ENCODE results near the gene PAN3.

Gene PAN3

GRCh38 chr13:28204043-28204442 lies 65.7 kb downstream of the PAN3 start:
- Histone ChIP-seq H2AFZ (ENCODE audit: low read length) (no peak overlapping the region), H3K9me3 (replicated peaks in 1 of 2; ENCODE audit: control insufficient read depth in 2 of 2, insufficient read depth in 1 of 2, low read depth in 1 of 2, low read length in 2 of 2) (no peaks in the 10 kb centered on the region), H2AK5ac (ENCODE audit: low read depth, low read length) (no peak overlapping the region), H2BK15ac (ENCODE audit: low read length) (no peak overlapping the region), H3K4me1 (ENCODE audit: control insufficient read depth in 2 of 2, insufficient read depth in 1 of 2, low read depth in 1 of 2, low read length in 2 of 2) (no peaks in the 10 kb centered on the region), H3K4me2 (ENCODE audit: insufficient read depth, low read length, poor library complexity, severe bottlenecking) (no peak overlapping the region), H3K27me3 (ENCODE audit: control insufficient read depth in 3 of 3, insufficient read depth in 3 of 3, low read depth in 1 of 3, low read length in 3 of 3) (no peaks in the 10 kb centered on the region), H3K18ac (ENCODE audit: low read length) (no peak overlapping the region), H3K4ac (ENCODE audit: low read length) (no peak overlapping the region), H3K9ac (ENCODE audit: low read depth, low read length, poor library complexity) (no peak overlapping the region), H2BK5ac (ENCODE audit: low read length) (no peak overlapping the region), H3K4me3 (ENCODE audit: low read length in 2 of 2) (no peak overlapping the region), H3K14ac (ENCODE audit: low read length) (no peak overlapping the region), H4K8ac (ENCODE audit: low read depth, low read length) (no peak overlapping the region), H3K79me1 (ENCODE audit: low read depth, low read length) (no peaks in the 10 kb centered on the region), H2BK120ac (ENCODE audit: low read depth, low read length) (no peak overlapping the region), H3K27ac (replicated peaks; ENCODE audit: low read length) (no peak overlapping the region), H3K36me3 (replicated peaks in 1 of 2; ENCODE audit: control insufficient read depth in 2 of 2, insufficient read depth in 2 of 2, low read length in 2 of 2) (peaks cover 0 to 37% of the 10 kb centered on the region in 2 donors), H4K91ac (ENCODE audit: low read depth, low read length, poor library complexity) (no peak overlapping the region), H3K23ac (ENCODE audit: low read depth, low read length, poor library complexity) (no peak overlapping the region), H2BK12ac (ENCODE audit: low read length) (no peak overlapping the region)
- no peak for DNase-seq (ENCODE audit: low spot score)
- no CpG with 5 or more reads among the region's 5 CpGs for WGBS, 2 donors (ENCODE audit: extremely low coverage in 2 of 2, insufficient read length in 2 of 2, insufficient replicate concordance in 1 of 2)

- no peaks in the 10 kb centered on the region for H3K9me3 ChIP-seq (replicated peaks in 1 of 2; ENCODE audit: control insufficient read depth in 2 of 2, insufficient read depth in 1 of 2, low read depth in 1 of 2, low read length in 2 of 2)
Observed at GRCh38 chr13:28204690-28205443, 66.5 kb downstream of the PAN3 start.

GRCh38 chr13:28218679-28219078 lies 80.3 kb downstream of the PAN3 start:
- H3K4ac ChIP-seq (ENCODE audit: low read length), result no peak overlapping the region
- H3K79me1 ChIP-seq (ENCODE audit: low read depth, low read length), result no peaks in the 10 kb centered on the region
- H2AFZ ChIP-seq (ENCODE audit: low read length), result no peak overlapping the region
- H4K91ac ChIP-seq (ENCODE audit: low read depth, low read length, poor library complexity), result no peak overlapping the region
- peaks cover 0 to 44% of the 10 kb centered on the region in 2 donors for H3K36me3 ChIP-seq (replicated peaks in 1 of 2; ENCODE audit: control insufficient read depth in 2 of 2, insufficient read depth in 2 of 2, low read length in 2 of 2)
- H3K27ac ChIP-seq (replicated peaks; ENCODE audit: low read length), result no peak overlapping the region
- DNase-seq (ENCODE audit: low spot score), result no peak
- no peaks in the 10 kb centered on the region for H3K27me3 ChIP-seq (ENCODE audit: control insufficient read depth in 3 of 3, insufficient read depth in 3 of 3, low read depth in 1 of 3, low read length in 3 of 3)
- H3K18ac ChIP-seq (ENCODE audit: low read length), result no peak overlapping the region
- no peak overlapping the region for H3K14ac ChIP-seq (ENCODE audit: low read length)
- H2BK12ac ChIP-seq (ENCODE audit: low read length), result no peak overlapping the region
- H3K4me2 ChIP-seq (ENCODE audit: insufficient read depth, low read length, poor library complexity, severe bottlenecking), result no peak overlapping the region
- no peaks in the 10 kb centered on the region for H3K4me1 ChIP-seq (ENCODE audit: control insufficient read depth in 2 of 2, insufficient read depth in 1 of 2, low read depth in 1 of 2, low read length in 2 of 2)
- no CpG with 5 or more reads among the region's 4 CpGs for WGBS, 2 donors (ENCODE audit: extremely low coverage in 2 of 2, insufficient read length in 2 of 2, insufficient replicate concordance in 1 of 2)
- no peak overlapping the region for H2BK15ac ChIP-seq (ENCODE audit: low read length)
- H2BK120ac ChIP-seq (ENCODE audit: low read depth, low read length), result no peak overlapping the region
- H2AK5ac ChIP-seq (ENCODE audit: low read depth, low read length), result no peak overlapping the region
- no peak overlapping the region for H2BK5ac ChIP-seq (ENCODE audit: low read length)
- H3K9me3 ChIP-seq (replicated peaks in 1 of 2; ENCODE audit: control insufficient read depth in 2 of 2, insufficient read depth in 1 of 2, low read depth in 1 of 2, low read length in 2 of 2), result no peaks in the 10 kb centered on the region
- no peak overlapping the region for H3K9ac ChIP-seq (ENCODE audit: low read depth, low read length, poor library complexity)
- no peak overlapping the region for H3K4me3 ChIP-seq (ENCODE audit: low read length in 2 of 2)
- no peak overlapping the region for H4K8ac ChIP-seq (ENCODE audit: low read depth, low read length)
- H3K23ac ChIP-seq (ENCODE audit: low read depth, low read length, poor library complexity), result no peak overlapping the region

More at GRCh38 chr13:28204690-28205443, 66.5 kb downstream of the PAN3 start:
- Histone ChIP-seq H3K9ac (ENCODE audit: low read depth, low read length, poor library complexity) (no peak overlapping the region), H4K91ac (ENCODE audit: low read depth, low read length, poor library complexity) (no peak overlapping the region), H2AFZ (ENCODE audit: low read length) (no peak overlapping the region), H3K14ac (ENCODE audit: low read length) (no peak overlapping the region), H2BK15ac (ENCODE audit: low read length) (no peak overlapping the region), H2BK120ac (ENCODE audit: low read depth, low read length) (no peak overlapping the region), H3K4me2 (ENCODE audit: insufficient read depth, low read length, poor library complexity, severe bottlenecking) (no peak overlapping the region), H3K4me1 (ENCODE audit: control insufficient read depth in 2 of 2, insufficient read depth in 1 of 2, low read depth in 1 of 2, low read length in 2 of 2) (no peaks in the 10 kb centered on the region), H3K27ac (replicated peaks; ENCODE audit: low read length) (no peak overlapping the region), H3K18ac (ENCODE audit: low read length) (no peak overlapping the region), H3K36me3 (replicated peaks in 1 of 2; ENCODE audit: control insufficient read depth in 2 of 2, insufficient read depth in 2 of 2, low read length in 2 of 2) (peaks cover 0 to 34% of the 10 kb centered on the region in 2 donors), H3K79me1 (ENCODE audit: low read depth, low read length) (no peaks in the 10 kb centered on the region), H3K4me3 (ENCODE audit: low read length in 2 of 2) (no peak overlapping the region), H3K4ac (ENCODE audit: low read length) (no peak overlapping the region), H3K27me3 (ENCODE audit: control insufficient read depth in 3 of 3, insufficient read depth in 3 of 3, low read depth in 1 of 3, low read length in 3 of 3) (no peaks in the 10 kb centered on the region), H2BK5ac (ENCODE audit: low read length) (no peak overlapping the region), H4K8ac (ENCODE audit: low read depth, low read length) (no peak overlapping the region), H2AK5ac (ENCODE audit: low read depth, low read length) (no peak overlapping the region), H2BK12ac (ENCODE audit: low read length) (no peak overlapping the region), H3K23ac (ENCODE audit: low read depth, low read length, poor library complexity) (no peak overlapping the region)
- DNase-seq (ENCODE audit: low spot score), result no peak
- WGBS, 2 donors (ENCODE audit: extremely low coverage in 2 of 2, insufficient read length in 2 of 2, insufficient replicate concordance in 1 of 2), result no CpG with 5 or more reads among the region's 5 CpGs

GRCh38 chr13:28219408-28220099 lies 81.2 kb downstream of the PAN3 start:
- Histone ChIP-seq H3K18ac (ENCODE audit: low read length) (no peak overlapping the region), H3K27ac (replicated peaks; ENCODE audit: low read length) (no peak overlapping the region), H2BK120ac (ENCODE audit: low read depth, low read length) (no peak overlapping the region), H3K14ac (ENCODE audit: low read length) (no peak overlapping the region), H3K9me3 (replicated peaks in 1 of 2; ENCODE audit: control insufficient read depth in 2 of 2, insufficient read depth in 1 of 2, low read depth in 1 of 2, low read length in 2 of 2) (no peaks in the 10 kb centered on the region), H2BK5ac (ENCODE audit: low read length) (no peak overlapping the region), H3K23ac (ENCODE audit: low read depth, low read length, poor library complexity) (no peak overlapping the region), H2BK12ac (ENCODE audit: low read length) (no peak overlapping the region), H3K9ac (ENCODE audit: low read depth, low read length, poor library complexity) (no peak overlapping the region), H3K36me3 (replicated peaks in 1 of 2; ENCODE audit: control insufficient read depth in 2 of 2, insufficient read depth in 2 of 2, low read length in 2 of 2) (peaks cover 0 to 39% of the 10 kb centered on the region in 2 donors), H3K4me2 (ENCODE audit: insufficient read depth, low read length, poor library complexity, severe bottlenecking) (no peak overlapping the region), H4K8ac (ENCODE audit: low read depth, low read length) (no peak overlapping the region), H3K27me3 (ENCODE audit: control insufficient read depth in 3 of 3, insufficient read depth in 3 of 3, low read depth in 1 of 3, low read length in 3 of 3) (no peaks in the 10 kb centered on the region), H2BK15ac (ENCODE audit: low read length) (no peak overlapping the region), H3K4me3 (ENCODE audit: low read length in 2 of 2) (no peak overlapping the region), H4K91ac (ENCODE audit: low read depth, low read length, poor library complexity) (no peak overlapping the region), H3K4ac (ENCODE audit: low read length) (no peak overlapping the region), H3K4me1 (ENCODE audit: control insufficient read depth in 2 of 2, insufficient read depth in 1 of 2, low read depth in 1 of 2, low read length in 2 of 2) (no peaks in the 10 kb centered on the region), H2AK5ac (ENCODE audit: low read depth, low read length) (no peak overlapping the region), H2AFZ (ENCODE audit: low read length) (no peak overlapping the region), H3K79me1 (ENCODE audit: low read depth, low read length) (no peaks in the 10 kb centered on the region)
- DNase-seq (ENCODE audit: low spot score), result no peak
- no CpG with 5 or more reads among the region's 4 CpGs for WGBS, 2 donors (ENCODE audit: extremely low coverage in 2 of 2, insufficient read length in 2 of 2, insufficient replicate concordance in 1 of 2)
